ENCODE data around the gene GNA15.

- TF ChIP-seq CTCF (IDR thresholded peaks at IDR 0.05; ENCODE audit: low read length) = no peak
- TF ChIP-seq EZH2 (optimal IDR thresholded peaks at IDR 0.05; ENCODE audit: low read depth, low read length) = no peak
Measured at GRCh38 chr19:3190470-3190770, 54.6 kb downstream of the GNA15 start.
